Astrocyte (in vitro differentiated cells and primary cell): ENCODE results near the gene CMTR2. TPM values are rescaled to one million over a fixed set of nuclear protein-coding genes. Genes with fewer than 3 reads are reported as not detected.
"Not testable (repeated sequence)": the region's sequence is repeated elsewhere in the genome, so short reads cannot be mapped to it uniquely, and the experiment has no call there.

Experiments used
- DNase-seq: peaks from one replicate; pipeline ENCODE4 v3.0.0-alpha.2; 2010; ENCODE audit warnings: low read depth
- FAIRE-seq: peaks from 2 replicates; lab custom pipeline; 2011; peaks lifted over from hg19 to GRCh38; lab: Jason Lieb, UNC
- H2AFZ ChIP-seq: 2 replicates; pipeline ENCODE4 v1.6.0; 2012; ENCODE audit warnings: low read depth, low read length, inconsistent platforms
- H3K27ac ChIP-seq: 2 replicates; pipeline ENCODE4 v1.5.1; 2011; ENCODE audit warnings: low read depth, low read length, inconsistent platforms
- H3K27me3 ChIP-seq: 2 replicates; pipeline ENCODE4 v1.6.0; 2011; ENCODE audit warnings: low read length, inconsistent platforms; ENCODE audit not compliant: insufficient read depth
- H3K36me3 ChIP-seq: 2 replicates; pipeline ENCODE4 v1.5.1; 2011; ENCODE audit warnings: low read length, inconsistent platforms; ENCODE audit not compliant: insufficient read depth
- H3K4me1 ChIP-seq: 2 replicates; pipeline ENCODE4 v1.5.1; 2011; ENCODE audit warnings: low read length, inconsistent platforms; ENCODE audit not compliant: insufficient read depth
- H3K4me2 ChIP-seq: 2 replicates; pipeline ENCODE4 v1.6.0; 2012; ENCODE audit warnings: low read length, inconsistent platforms
- H3K4me3 ChIP-seq: 2 replicates; pipeline ENCODE4 v1.5.1; 2011; ENCODE audit warnings: low read depth, mild to moderate bottlenecking, low read length, inconsistent platforms; ENCODE audit not compliant: insufficient read depth
- H3K79me2 ChIP-seq: 2 replicates; pipeline ENCODE4 v1.6.0; 2012; ENCODE audit warnings: mild to moderate bottlenecking, low read length, inconsistent platforms; ENCODE audit not compliant: insufficient read depth
- H3K9ac ChIP-seq: 2 replicates; pipeline ENCODE4 v1.6.0; 2012; ENCODE audit warnings: mild to moderate bottlenecking, low read length, inconsistent platforms
- H3K9me3 ChIP-seq: 2 replicates; pipeline ENCODE4 v1.5.1; 2012; ENCODE audit warnings: low read depth, mild to moderate bottlenecking, low read length, inconsistent platforms; ENCODE audit not compliant: insufficient read depth
- H4K20me1 ChIP-seq: 2 replicates; pipeline ENCODE4 v1.6.0; 2012; ENCODE audit warnings: low read length, inconsistent platforms; ENCODE audit not compliant: insufficient read depth
- H3K27ac Mint-ChIP-seq: one replicate; pipeline ENCODE4 v1.8.0; 2021; ENCODE audit warnings: mild to moderate bottlenecking, mixed read lengths; ENCODE audit not compliant: unreplicated experiment
- H3K27me3 Mint-ChIP-seq: one replicate; pipeline ENCODE4 v1.8.0; 2021; ENCODE audit warnings: low read depth, mixed read lengths; ENCODE audit not compliant: unreplicated experiment
- H3K36me3 Mint-ChIP-seq: one replicate; pipeline ENCODE4 v1.8.0; 2021; ENCODE audit warnings: low read depth, mixed read lengths; ENCODE audit not compliant: unreplicated experiment
- H3K4me1 Mint-ChIP-seq: one replicate; pipeline ENCODE4 v1.8.0; 2021; ENCODE audit warnings: low read depth, mixed read lengths; ENCODE audit not compliant: unreplicated experiment
- H3K4me3 Mint-ChIP-seq: one replicate; pipeline ENCODE4 v1.8.0; 2021; ENCODE audit warnings: mild to moderate bottlenecking, moderate library complexity, mixed read lengths; ENCODE audit not compliant: unreplicated experiment
- H3K9me3 Mint-ChIP-seq: one replicate; pipeline ENCODE4 v1.8.0; 2021; ENCODE audit warnings: mild to moderate bottlenecking, mixed read lengths; ENCODE audit not compliant: unreplicated experiment
- EZH2 ChIP-seq: IDR thresholded peaks from 2 replicates; pipeline ENCODE4 v1.6.1; 2012; ENCODE audit warnings: mild to moderate bottlenecking, low read length, inconsistent platforms; ENCODE audit not compliant: insufficient read depth
- total RNA-seq: library from RNA; stranded (reverse); gene quantifications from 2 replicates; pipeline ENCODE4 v1.2.1, GENCODE V29; 2021
- TF ChIP-seq, protein P1 (sequence below): IDR thresholded peaks from 2 replicates; pipeline ENCODE4 v1.5.1; 2011; ENCODE audit warnings: low read depth, mild to moderate bottlenecking, inconsistent platforms, low read length, moderate library complexity; ENCODE audit not compliant: insufficient read depth

The CMTR2 gene
- total RNA-seq, 1 donor from 2014 or later = 16.0 TPM

DNA sequence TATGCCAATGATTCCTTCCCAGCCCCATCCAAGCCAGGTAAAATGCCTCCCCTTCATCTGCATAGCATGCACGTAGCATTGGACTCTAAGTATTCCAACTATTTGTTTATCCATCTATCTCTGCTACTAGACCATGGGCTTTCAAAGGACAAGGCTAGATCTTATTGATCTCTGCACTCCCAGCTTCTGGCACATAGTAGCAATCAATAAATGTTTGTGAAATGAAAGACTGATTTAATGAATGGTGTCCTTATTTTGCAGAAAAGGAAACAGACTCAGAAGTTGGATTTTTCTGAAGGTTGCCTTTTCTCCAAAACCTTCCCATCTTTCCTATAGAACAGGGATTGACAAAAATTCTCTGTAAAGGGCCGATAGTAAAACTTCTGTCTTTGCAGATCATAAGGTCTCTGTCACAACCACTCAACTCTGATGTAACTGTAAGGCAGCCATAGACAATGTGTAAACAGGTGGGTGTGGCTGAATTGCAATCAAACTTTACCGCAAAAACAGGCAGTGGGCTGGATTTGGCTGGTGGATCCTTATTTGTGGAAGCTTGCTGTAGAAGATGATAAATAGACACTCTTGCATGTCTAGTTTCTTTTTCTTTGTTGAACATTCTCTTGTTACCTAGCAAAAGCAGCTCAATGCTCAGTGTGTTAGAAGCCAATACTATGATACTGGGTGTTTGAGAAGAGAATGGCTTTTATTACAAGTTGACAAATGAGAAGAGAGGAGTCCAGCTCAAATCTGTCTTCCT, 7.6 kb upstream of the CMTR2 start:
- Histone ChIP-seq H3K9ac (no peak overlapping the region), H3K27me3 (peaks cover 4% of the 10 kb centered on the region), H3K79me2 (no peaks in the 10 kb centered on the region), H4K20me1 (no peaks in the 10 kb centered on the region), H3K4me2 (no peak overlapping the region), H3K36me3 (no peaks in the 10 kb centered on the region), H3K27ac (no peak overlapping the region), H2AFZ (no peak overlapping the region), H3K4me3 (no peak overlapping the region), H3K9me3 (no peaks in the 10 kb centered on the region), H3K4me1 (no peaks in the 10 kb centered on the region)
- TF ChIP-seq, protein P1, sequence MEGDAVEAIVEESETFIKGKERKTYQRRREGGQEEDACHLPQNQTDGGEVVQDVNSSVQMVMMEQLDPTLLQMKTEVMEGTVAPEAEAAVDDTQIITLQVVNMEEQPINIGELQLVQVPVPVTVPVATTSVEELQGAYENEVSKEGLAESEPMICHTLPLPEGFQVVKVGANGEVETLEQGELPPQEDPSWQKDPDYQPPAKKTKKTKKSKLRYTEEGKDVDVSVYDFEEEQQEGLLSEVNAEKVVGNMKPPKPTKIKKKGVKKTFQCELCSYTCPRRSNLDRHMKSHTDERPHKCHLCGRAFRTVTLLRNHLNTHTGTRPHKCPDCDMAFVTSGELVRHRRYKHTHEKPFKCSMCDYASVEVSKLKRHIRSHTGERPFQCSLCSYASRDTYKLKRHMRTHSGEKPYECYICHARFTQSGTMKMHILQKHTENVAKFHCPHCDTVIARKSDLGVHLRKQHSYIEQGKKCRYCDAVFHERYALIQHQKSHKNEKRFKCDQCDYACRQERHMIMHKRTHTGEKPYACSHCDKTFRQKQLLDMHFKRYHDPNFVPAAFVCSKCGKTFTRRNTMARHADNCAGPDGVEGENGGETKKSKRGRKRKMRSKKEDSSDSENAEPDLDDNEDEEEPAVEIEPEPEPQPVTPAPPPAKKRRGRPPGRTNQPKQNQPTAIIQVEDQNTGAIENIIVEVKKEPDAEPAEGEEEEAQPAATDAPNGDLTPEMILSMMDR = no peak
- TF ChIP-seq EZH2 = no peak
- Mint-ChIP-seq H3K4me3 (no peak overlapping the region), H3K27ac (no peak overlapping the region), H3K9me3 (peaks cover 4% of the 10 kb centered on the region), H3K4me1 (no peaks in the 10 kb centered on the region), H3K36me3 (no peaks in the 10 kb centered on the region), H3K27me3 (peaks cover 19% of the 10 kb centered on the region)
- no peak for DNase-seq
- FAIRE-seq = no peak

DNA sequence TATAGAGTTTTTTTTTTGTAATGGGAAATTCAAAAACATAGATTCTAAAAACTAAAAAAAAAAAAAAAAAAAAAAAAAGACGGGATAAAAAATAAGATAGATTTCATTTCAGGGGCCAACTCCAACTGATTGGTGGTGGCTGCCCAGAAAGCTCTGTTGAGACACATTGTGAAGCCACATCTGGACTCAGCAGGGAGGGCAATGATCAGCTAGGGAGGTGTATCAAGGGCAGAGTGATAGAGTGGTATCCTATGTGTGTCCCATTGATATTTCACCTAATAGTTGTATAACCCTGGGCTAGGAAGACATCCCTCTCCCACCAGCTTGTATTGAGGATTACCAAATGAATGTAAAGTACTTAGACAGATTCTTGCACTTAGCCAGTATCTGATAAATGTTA, 6.7 kb upstream of the CMTR2 start:
- H3K4me1 Mint-ChIP-seq = no peaks in the 10 kb centered on the region
- DNase-seq = no peak
- Histone ChIP-seq H3K9ac (no peak overlapping the region), H3K27me3 (peaks cover 4% of the 10 kb centered on the region), H3K27ac (no peak overlapping the region), H3K4me2 (no peak overlapping the region), H3K79me2 (no peaks in the 10 kb centered on the region), H3K4me3 (no peak overlapping the region), H3K36me3 (no peaks in the 10 kb centered on the region), H3K4me1 (no peaks in the 10 kb centered on the region), H4K20me1 (no peaks in the 10 kb centered on the region), H2AFZ (no peak overlapping the region), H3K9me3 (no peaks in the 10 kb centered on the region)
- no peak for FAIRE-seq
- H3K27me3 Mint-ChIP-seq = peaks cover 16% of the 10 kb centered on the region
- no peak overlapping the region for H3K4me3 Mint-ChIP-seq
- peaks cover 4% of the 10 kb centered on the region for H3K9me3 Mint-ChIP-seq
- no peaks in the 10 kb centered on the region for H3K36me3 Mint-ChIP-seq
- TF ChIP-seq, protein P1 = no peak
- TF ChIP-seq EZH2 = no peak
- no peak overlapping the region for H3K27ac Mint-ChIP-seq

DNA sequence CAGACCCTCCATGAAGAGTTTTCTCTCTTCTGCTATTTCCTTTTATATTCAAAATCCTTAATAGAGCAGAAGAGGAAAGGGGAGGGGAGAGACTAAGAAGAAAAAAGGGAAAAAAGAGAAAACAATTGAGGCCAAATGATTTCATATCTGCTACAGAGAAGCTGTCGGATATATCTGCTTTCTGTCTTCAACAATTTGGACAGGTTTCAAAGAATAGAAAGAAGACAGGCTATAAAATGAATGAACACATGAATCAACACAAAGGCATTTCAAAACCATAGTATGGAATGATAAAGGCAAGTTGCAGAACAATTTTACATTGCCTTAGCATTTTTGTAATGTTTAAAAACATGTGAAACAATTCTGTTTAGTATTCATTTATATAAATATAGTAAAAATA, 4.7 kb upstream of the CMTR2 start:
- no peaks in the 10 kb centered on the region for H3K9me3 ChIP-seq
- H3K4me3 ChIP-seq = no peak overlapping the region
- H4K20me1 ChIP-seq = no peaks in the 10 kb centered on the region
- no peaks in the 10 kb centered on the region for H3K36me3 ChIP-seq
- no peak overlapping the region for H3K9ac ChIP-seq
- no peaks in the 10 kb centered on the region for H3K4me1 ChIP-seq
- H3K27ac Mint-ChIP-seq = no peak overlapping the region
- DNase-seq (no peak), FAIRE-seq (no peak)
- peaks cover under 1% of the 10 kb centered on the region for H3K79me2 ChIP-seq
- H3K9me3 Mint-ChIP-seq = no peaks in the 10 kb centered on the region
- H3K27me3 ChIP-seq = peaks cover 4% of the 10 kb centered on the region
- no peak for TF ChIP-seq EZH2
- no peak overlapping the region for H3K4me3 Mint-ChIP-seq
- no peak overlapping the region for H2AFZ ChIP-seq
- no peaks in the 10 kb centered on the region for H3K36me3 Mint-ChIP-seq
- no peak overlapping the region for H3K27ac ChIP-seq
- H3K27me3 Mint-ChIP-seq = peaks cover 5% of the 10 kb centered on the region
- no peaks in the 10 kb centered on the region for H3K4me1 Mint-ChIP-seq
- no peak overlapping the region for H3K4me2 ChIP-seq

DNA sequence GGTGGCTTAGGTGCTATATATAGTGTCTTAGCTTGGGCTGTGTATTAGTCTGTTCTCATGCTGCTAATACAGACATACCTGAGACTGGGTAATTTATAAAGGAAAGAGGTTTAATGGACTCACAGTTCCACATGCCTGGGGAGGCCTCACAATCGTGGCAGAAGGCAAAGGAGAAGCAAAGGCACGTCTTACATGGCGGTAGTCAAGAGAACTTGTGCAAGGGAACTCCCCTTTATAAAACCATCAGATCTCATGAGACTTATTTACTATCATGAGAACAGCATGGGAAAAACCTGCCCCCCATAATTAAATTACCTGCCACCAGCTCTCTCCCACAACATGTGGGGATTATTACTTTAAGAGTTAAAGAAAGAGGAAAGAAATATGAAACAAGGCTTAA, 2.9 kb upstream of the CMTR2 start:
- not testable (repeated sequence) for H3K9me3 ChIP-seq, H3K4me1 Mint-ChIP-seq, H3K36me3 Mint-ChIP-seq, H3K4me1 ChIP-seq, FAIRE-seq, H4K20me1 ChIP-seq, H3K27ac Mint-ChIP-seq, H3K4me3 Mint-ChIP-seq, H3K9ac ChIP-seq, DNase-seq, H3K36me3 ChIP-seq, H3K27me3 Mint-ChIP-seq, H3K4me2 ChIP-seq, H3K27ac ChIP-seq, H2AFZ ChIP-seq, H3K27me3 ChIP-seq, H3K9me3 Mint-ChIP-seq, H3K4me3 ChIP-seq
- peaks cover 17% of the 10 kb centered on the region for H3K79me2 ChIP-seq
